ENCODE measurements around the gene NTS.

NTS gene, protein sequence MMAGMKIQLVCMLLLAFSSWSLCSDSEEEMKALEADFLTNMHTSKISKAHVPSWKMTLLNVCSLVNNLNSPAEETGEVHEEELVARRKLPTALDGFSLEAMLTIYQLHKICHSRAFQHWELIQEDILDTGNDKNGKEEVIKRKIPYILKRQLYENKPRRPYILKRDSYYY

GRCh38 chr12:85874031-85874461 is at the start of gene NTS:
Gene NTS, plus strand, starts transcription at chr12:85874295. Its CDS starts 109 bp downstream, at chr12:85874404.
- Histone ChIP-seq H3K4me3 (ENCODE audit: low read depth in 1 of 2, low read length in 2 of 2) (no peak within 1 kb of the TSS), H3K27me3 (ENCODE audit: control insufficient read depth in 1 of 2, insufficient read depth in 2 of 2, low read length in 2 of 2) (no peaks in the 10 kb centered on the region), H3K9ac (ENCODE audit: low read depth in 1 of 2, low read length in 2 of 2) (no peak within 1 kb of the TSS), H3K36me3 (ENCODE audit: control insufficient read depth in 1 of 2, insufficient read depth in 2 of 2, low read length in 2 of 2) (no peaks in the 10 kb centered on the region), H3K4me1 (ENCODE audit: control insufficient read depth in 1 of 2, insufficient read depth in 2 of 2, low read length in 2 of 2) (no peaks in the 10 kb centered on the region), H3K9me3 (ENCODE audit: control insufficient read depth in 1 of 2, low read length in 2 of 2) (no peaks in the 10 kb centered on the region), H3K27ac (ENCODE audit: low read depth, low read length) (no peak within 1 kb of the TSS)

GRCh38 chr12:85825746-85826145 is 48.3 kb upstream of the NTS start:
- H3K27ac ChIP-seq (ENCODE audit: low read depth, low read length): no peak overlapping the region
- no peaks in the 10 kb centered on the region for H3K27me3 ChIP-seq (ENCODE audit: control insufficient read depth in 1 of 2, insufficient read depth in 2 of 2, low read length in 2 of 2)
- H3K9me3 ChIP-seq (ENCODE audit: control insufficient read depth in 1 of 2, low read length in 2 of 2): no peaks in the 10 kb centered on the region
- no peak overlapping the region for H3K9ac ChIP-seq (ENCODE audit: low read depth in 1 of 2, low read length in 2 of 2)
- H3K4me3 ChIP-seq (ENCODE audit: low read depth in 1 of 2, low read length in 2 of 2): no peak overlapping the region
- H3K36me3 ChIP-seq (ENCODE audit: control insufficient read depth in 1 of 2, insufficient read depth in 2 of 2, low read length in 2 of 2): no peaks in the 10 kb centered on the region
- H3K4me1 ChIP-seq (ENCODE audit: control insufficient read depth in 1 of 2, insufficient read depth in 2 of 2, low read length in 2 of 2): peaks cover 0 to 12% of the 10 kb centered on the region in 2 donors

GRCh38 chr12:85828576-85828975 is 45.5 kb upstream of the NTS start:
- no peak overlapping the region for H3K27ac ChIP-seq (ENCODE audit: low read depth, low read length)
- no peaks in the 10 kb centered on the region for H3K27me3 ChIP-seq (ENCODE audit: control insufficient read depth in 1 of 2, insufficient read depth in 2 of 2, low read length in 2 of 2)

GRCh38 chr12:85829391-85829790 is 44.7 kb upstream of the NTS start:
- Histone ChIP-seq H3K36me3 (ENCODE audit: control insufficient read depth in 1 of 2, insufficient read depth in 2 of 2, low read length in 2 of 2) (no peaks in the 10 kb centered on the region), H3K4me1 (ENCODE audit: control insufficient read depth in 1 of 2, insufficient read depth in 2 of 2, low read length in 2 of 2) (peaks cover 0 to 3% of the 10 kb centered on the region in 2 donors), H3K9ac (ENCODE audit: low read depth in 1 of 2, low read length in 2 of 2) (no peak overlapping the region), H3K27ac (ENCODE audit: low read depth, low read length) (no peak overlapping the region), H3K27me3 (ENCODE audit: control insufficient read depth in 1 of 2, insufficient read depth in 2 of 2, low read length in 2 of 2) (no peaks in the 10 kb centered on the region), H3K4me3 (ENCODE audit: low read depth in 1 of 2, low read length in 2 of 2) (no peak overlapping the region), H3K9me3 (ENCODE audit: control insufficient read depth in 1 of 2, low read length in 2 of 2) (no peaks in the 10 kb centered on the region)

More at GRCh38 chr12:85828576-85828975, 45.5 kb upstream of the NTS start:
- Histone ChIP-seq H3K4me3 (ENCODE audit: low read depth in 1 of 2, low read length in 2 of 2) (no peak overlapping the region), H3K36me3 (ENCODE audit: control insufficient read depth in 1 of 2, insufficient read depth in 2 of 2, low read length in 2 of 2) (no peaks in the 10 kb centered on the region), H3K9me3 (ENCODE audit: control insufficient read depth in 1 of 2, low read length in 2 of 2) (no peaks in the 10 kb centered on the region), H3K4me1 (ENCODE audit: control insufficient read depth in 1 of 2, insufficient read depth in 2 of 2, low read length in 2 of 2) (peaks cover 0 to 3% of the 10 kb centered on the region in 2 donors), H3K9ac (ENCODE audit: low read depth in 1 of 2, low read length in 2 of 2) (no peak overlapping the region)

- Histone ChIP-seq H3K27ac (ENCODE audit: low read depth, low read length) (no peak overlapping the region), H3K4me3 (ENCODE audit: low read depth in 1 of 2, low read length in 2 of 2) (no peak overlapping the region), H3K27me3 (ENCODE audit: control insufficient read depth in 1 of 2, insufficient read depth in 2 of 2, low read length in 2 of 2) (no peaks in the 10 kb centered on the region), H3K9ac (ENCODE audit: low read depth in 1 of 2, low read length in 2 of 2) (no peak overlapping the region), H3K36me3 (ENCODE audit: control insufficient read depth in 1 of 2, insufficient read depth in 2 of 2, low read length in 2 of 2) (no peaks in the 10 kb centered on the region), H3K9me3 (ENCODE audit: control insufficient read depth in 1 of 2, low read length in 2 of 2) (no peaks in the 10 kb centered on the region), H3K4me1 (ENCODE audit: control insufficient read depth in 1 of 2, insufficient read depth in 2 of 2, low read length in 2 of 2) (peaks cover under 1 to 1% of the 10 kb centered on the region in 2 donors)
These were observed 42.6 kb upstream of the NTS start for GRCh38 chr12:85831327-85831990.

- no peaks in the 10 kb centered on the region for H3K27me3 ChIP-seq (ENCODE audit: control insufficient read depth in 1 of 2, insufficient read depth in 2 of 2, low read length in 2 of 2)
- no peaks in the 10 kb centered on the region for H3K9me3 ChIP-seq (ENCODE audit: control insufficient read depth in 1 of 2, low read length in 2 of 2)
- no peaks in the 10 kb centered on the region for H3K36me3 ChIP-seq (ENCODE audit: control insufficient read depth in 1 of 2, insufficient read depth in 2 of 2, low read length in 2 of 2)
- H3K4me3 ChIP-seq (ENCODE audit: low read depth in 1 of 2, low read length in 2 of 2): no peak overlapping the region
- no peak overlapping the region for H3K9ac ChIP-seq (ENCODE audit: low read depth in 1 of 2, low read length in 2 of 2)
- H3K4me1 ChIP-seq (ENCODE audit: control insufficient read depth in 1 of 2, insufficient read depth in 2 of 2, low read length in 2 of 2): peaks cover 5 to 7% of the 10 kb centered on the region in 2 donors
- no peak overlapping the region for H3K27ac ChIP-seq (ENCODE audit: low read depth, low read length)
These were observed 40.5 kb upstream of the NTS start for GRCh38 chr12:85833579-85833978.

DNA sequence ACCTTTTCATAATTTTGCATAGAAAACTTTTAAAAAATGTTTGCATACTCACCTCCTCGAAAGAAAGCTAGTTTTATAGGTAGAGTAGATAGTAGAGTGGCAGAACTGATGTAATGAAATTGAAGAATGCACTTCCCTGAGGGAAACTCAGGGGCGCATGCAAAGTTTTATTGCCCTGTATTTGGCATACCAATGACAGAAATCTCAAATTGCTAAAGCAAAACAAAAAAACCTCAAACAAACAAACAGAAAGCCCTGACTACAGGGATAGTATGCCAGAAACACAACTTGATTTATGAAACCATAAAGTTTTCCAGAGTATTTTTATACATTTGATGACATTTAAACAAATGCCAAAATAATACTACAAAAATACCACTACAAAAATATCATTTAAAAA is 39.7 kb upstream of the NTS start:
- Histone ChIP-seq H3K4me1 (ENCODE audit: control insufficient read depth in 1 of 2, insufficient read depth in 2 of 2, low read length in 2 of 2) (peaks cover 5 to 7% of the 10 kb centered on the region in 2 donors), H3K36me3 (ENCODE audit: control insufficient read depth in 1 of 2, insufficient read depth in 2 of 2, low read length in 2 of 2) (no peaks in the 10 kb centered on the region), H3K9ac (ENCODE audit: low read depth in 1 of 2, low read length in 2 of 2) (no peak overlapping the region), H3K9me3 (ENCODE audit: control insufficient read depth in 1 of 2, low read length in 2 of 2) (no peaks in the 10 kb centered on the region), H3K27ac (ENCODE audit: low read depth, low read length) (no peak overlapping the region), H3K27me3 (ENCODE audit: control insufficient read depth in 1 of 2, insufficient read depth in 2 of 2, low read length in 2 of 2) (no peaks in the 10 kb centered on the region), H3K4me3 (ENCODE audit: low read depth in 1 of 2, low read length in 2 of 2) (peak overlapping the region in 1 of 2 donors; percentile 5)

DNA sequence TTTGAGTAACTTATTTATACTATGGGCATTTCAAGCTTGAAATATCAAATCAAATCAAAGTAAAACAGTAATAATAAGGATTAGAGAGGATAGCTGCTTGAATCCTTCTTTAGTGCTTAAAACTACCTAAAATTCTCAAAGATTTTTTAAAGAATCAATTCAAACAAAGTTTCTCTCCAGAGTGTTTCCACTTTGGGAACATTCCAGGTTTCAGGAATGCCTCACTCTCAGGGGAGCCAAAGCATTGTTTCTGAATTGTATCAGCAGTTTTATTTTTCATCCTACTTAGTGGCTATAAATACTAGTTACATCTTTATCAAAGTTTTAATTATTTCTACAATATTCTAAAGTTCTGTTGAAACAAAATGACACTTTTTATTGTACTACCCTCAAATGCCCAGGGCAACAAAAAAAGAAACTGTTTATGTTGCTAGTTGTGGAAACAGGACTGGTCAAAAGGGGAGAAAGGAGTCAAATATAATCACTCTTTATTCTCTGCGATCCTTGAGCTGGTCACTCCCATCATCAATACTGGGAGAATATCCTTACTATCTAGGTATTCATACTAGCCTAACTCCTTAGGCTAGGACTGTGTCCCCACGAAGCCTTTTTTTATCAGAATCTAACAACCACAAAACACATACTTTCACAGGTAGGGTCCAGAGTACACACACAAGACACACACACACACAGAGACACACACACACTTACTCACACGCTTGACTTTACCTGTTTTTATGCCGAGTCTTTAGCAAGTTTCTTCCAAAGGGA is 38.5 kb upstream of the NTS start:
- Histone ChIP-seq H3K4me3 (ENCODE audit: low read depth in 1 of 2, low read length in 2 of 2) (peak overlapping the region; percentile 68 to 80), H3K36me3 (ENCODE audit: control insufficient read depth in 1 of 2, insufficient read depth in 2 of 2, low read length in 2 of 2) (no peaks in the 10 kb centered on the region), H3K27me3 (ENCODE audit: control insufficient read depth in 1 of 2, insufficient read depth in 2 of 2, low read length in 2 of 2) (no peaks in the 10 kb centered on the region), H3K9ac (ENCODE audit: low read depth in 1 of 2, low read length in 2 of 2) (peak overlapping the region; percentile 58), H3K27ac (ENCODE audit: low read depth, low read length) (peak overlapping the region; percentile 40), H3K9me3 (ENCODE audit: control insufficient read depth in 1 of 2, low read length in 2 of 2) (no peaks in the 10 kb centered on the region), H3K4me1 (ENCODE audit: control insufficient read depth in 1 of 2, insufficient read depth in 2 of 2, low read length in 2 of 2) (peaks cover 5 to 7% of the 10 kb centered on the region in 2 donors)

DNA sequence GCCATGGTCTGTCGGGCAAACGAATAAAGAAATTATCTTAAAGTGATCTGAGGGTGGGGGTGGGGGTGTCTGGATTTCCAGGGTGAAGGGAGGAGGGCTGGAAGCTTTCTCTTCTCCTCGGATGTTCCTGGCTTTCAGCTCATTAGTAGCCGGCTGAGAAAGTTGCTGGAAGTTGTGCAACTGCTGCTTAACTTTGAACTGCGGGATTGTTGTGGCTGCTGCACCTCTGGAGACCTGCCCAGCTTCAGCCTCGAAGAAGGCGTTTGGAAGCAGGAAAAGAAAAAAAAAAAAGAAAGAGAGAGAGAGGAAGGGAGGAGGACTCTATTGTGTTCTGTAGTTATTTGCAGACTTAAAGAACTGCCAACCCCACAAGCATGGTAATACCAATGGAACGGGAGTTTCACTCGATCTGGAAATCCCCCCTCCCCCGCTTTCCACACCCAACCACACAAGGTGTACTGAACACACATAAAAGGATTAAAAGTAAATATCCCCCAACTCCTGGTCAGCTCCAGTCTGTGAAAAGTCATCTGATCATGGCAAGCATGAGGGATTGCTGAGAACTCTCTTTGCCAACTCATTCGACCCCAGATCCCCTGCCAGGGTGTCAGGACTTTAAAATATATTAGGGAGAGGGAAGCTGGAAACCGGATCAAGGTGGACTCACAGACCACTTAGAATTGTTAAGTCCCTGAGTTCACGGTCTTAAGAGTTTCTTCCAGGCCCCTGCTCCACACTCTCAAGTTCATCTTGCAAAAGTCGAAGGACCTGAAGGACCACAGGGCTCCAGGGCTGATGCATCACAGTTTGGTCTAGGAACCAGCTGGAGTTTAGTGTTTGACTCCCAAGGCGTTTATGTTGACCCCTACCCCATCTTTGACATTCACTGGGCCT is 37.7 kb upstream of the NTS start, which contains the start of gene RASSF9:
RASSF9 (minus strand) TSS at position 213 of the 894 bp plus-strand sequence; CDS start at position 5, 208 bp downstream.
- no peaks in the 10 kb centered on the region for H3K9me3 ChIP-seq (ENCODE audit: control insufficient read depth in 1 of 2, low read length in 2 of 2)
- H3K4me3 ChIP-seq (ENCODE audit: low read depth in 1 of 2, low read length in 2 of 2): peak within 1 kb of the TSS; percentile 68 to 80
- H3K4me1 ChIP-seq (ENCODE audit: control insufficient read depth in 1 of 2, insufficient read depth in 2 of 2, low read length in 2 of 2): peaks cover 5 to 7% of the 10 kb centered on the region in 2 donors
- no peaks in the 10 kb centered on the region for H3K36me3 ChIP-seq (ENCODE audit: control insufficient read depth in 1 of 2, insufficient read depth in 2 of 2, low read length in 2 of 2)
- no peaks in the 10 kb centered on the region for H3K27me3 ChIP-seq (ENCODE audit: control insufficient read depth in 1 of 2, insufficient read depth in 2 of 2, low read length in 2 of 2)
- H3K9ac ChIP-seq (ENCODE audit: low read depth in 1 of 2, low read length in 2 of 2): peak within 1 kb of the TSS; percentile 58
- peak within 1 kb of the TSS; percentile 40 for H3K27ac ChIP-seq (ENCODE audit: low read depth, low read length)

Data from duodenal mucosa (tissue), 2 donors.